Fibroblast of skin of abdomen (primary cell): ENCODE data around the gene INPP5A.
"Not testable (repeated sequence)": the region's sequence is repeated elsewhere in the genome, so short reads cannot be mapped to it uniquely, and the experiment has no call there.

Experiments
- DNase-seq: peaks from one replicate; pipeline ENCODE4 v3.0.0-alpha.2; 2013

The INPP5A gene

DNA sequence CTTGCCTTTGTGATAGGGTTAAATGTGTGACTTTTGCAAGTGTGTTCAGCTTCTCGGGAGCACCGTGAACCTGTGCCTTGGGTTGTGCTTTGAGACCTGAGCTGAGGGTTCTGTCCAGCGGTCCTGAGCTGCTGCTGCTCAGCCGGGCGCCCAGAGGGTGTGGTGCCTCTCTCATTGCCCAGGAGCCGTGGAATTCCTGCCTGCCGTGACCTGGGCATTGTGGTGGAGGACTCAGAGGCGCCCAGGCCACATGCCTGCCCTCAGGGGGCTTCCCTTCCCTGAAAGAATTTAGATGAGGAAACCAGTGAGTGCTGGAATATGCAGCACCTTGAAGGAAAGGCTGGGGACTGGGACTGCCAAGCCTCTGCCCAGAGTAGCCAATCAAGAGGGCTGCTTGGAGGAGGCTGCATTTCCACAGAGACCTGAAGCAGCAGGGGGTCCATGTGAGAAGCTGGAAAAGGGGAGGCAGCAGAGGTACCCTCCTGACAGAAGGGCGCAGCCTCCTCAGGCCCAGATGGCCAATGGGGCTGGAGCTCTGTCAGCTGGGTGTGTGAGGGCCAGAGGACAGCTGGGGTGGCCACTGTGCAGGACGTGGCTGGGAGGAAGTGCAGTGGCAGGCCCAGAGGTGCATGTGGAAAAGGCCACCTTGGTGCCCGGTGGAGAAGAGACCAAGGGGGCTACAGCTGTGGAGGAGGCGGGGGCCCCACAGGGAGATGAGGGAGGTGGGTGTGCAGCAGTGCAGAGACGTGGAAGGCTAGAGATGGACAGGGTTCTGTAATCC lies 141.0 kb downstream of the INPP5A start:
- DNase-seq = no peak

DNA sequence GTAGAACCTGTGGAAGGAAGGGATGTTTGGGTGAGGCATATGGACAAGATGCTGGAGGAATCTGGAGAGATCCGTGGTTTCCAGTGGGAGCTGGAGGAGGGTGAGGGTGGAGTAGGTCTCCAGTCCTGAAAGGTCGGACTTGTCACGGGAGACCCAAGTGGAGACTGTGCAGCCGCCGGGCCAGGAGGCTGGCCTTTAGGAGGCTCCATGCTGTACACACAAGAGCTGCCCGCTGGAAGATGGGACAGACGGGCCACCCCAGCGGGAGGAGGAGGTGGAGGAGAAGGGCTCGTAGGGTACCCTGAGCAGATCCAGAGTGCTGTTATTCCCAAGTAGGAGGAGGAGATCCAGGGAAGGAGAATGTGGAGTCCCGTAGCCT lies 141.6 kb downstream of the INPP5A start:
- no peak for DNase-seq

DNA sequence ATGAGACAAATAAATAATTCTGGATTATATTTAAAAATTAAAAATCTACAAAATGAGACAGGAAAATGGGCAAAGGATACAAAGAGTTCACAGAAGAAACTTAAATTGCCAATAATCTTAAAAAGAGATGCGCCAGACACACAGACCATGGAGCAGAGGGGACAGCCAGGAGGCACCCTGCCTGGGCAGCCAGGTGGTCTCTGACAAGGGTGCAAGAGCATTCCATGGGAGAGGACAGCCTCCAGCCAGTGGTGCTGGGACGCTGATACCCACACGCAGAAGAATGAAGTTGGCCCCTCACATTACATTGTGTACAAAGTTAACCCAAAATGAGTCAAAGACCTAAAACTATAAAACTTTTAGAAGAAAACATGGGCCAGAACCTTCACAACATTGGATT lies 142.1 kb downstream of the INPP5A start:
- no peak for DNase-seq

DNA sequence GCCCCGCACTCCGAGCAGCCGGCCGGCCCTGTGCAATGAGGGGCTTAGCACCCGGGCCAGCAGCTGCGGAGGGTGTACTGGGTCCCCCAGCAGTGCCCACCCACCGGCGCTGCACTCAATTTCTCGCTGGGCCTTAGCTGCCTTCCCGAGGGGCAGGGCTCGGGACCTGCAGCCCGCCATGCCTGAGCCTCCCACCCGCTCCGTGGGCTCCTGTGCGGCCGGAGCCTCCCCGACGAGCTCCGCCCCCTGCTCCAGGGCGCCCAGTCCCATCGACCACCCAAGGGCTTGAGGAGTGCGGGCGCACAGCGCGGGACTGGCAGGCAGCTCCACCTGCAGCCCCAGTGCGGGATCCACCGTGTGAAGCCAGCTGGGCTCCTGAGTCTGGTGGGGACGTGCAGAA lies 143.2 kb downstream of the INPP5A start:
- DNase-seq = not testable (repeated sequence)

DNA sequence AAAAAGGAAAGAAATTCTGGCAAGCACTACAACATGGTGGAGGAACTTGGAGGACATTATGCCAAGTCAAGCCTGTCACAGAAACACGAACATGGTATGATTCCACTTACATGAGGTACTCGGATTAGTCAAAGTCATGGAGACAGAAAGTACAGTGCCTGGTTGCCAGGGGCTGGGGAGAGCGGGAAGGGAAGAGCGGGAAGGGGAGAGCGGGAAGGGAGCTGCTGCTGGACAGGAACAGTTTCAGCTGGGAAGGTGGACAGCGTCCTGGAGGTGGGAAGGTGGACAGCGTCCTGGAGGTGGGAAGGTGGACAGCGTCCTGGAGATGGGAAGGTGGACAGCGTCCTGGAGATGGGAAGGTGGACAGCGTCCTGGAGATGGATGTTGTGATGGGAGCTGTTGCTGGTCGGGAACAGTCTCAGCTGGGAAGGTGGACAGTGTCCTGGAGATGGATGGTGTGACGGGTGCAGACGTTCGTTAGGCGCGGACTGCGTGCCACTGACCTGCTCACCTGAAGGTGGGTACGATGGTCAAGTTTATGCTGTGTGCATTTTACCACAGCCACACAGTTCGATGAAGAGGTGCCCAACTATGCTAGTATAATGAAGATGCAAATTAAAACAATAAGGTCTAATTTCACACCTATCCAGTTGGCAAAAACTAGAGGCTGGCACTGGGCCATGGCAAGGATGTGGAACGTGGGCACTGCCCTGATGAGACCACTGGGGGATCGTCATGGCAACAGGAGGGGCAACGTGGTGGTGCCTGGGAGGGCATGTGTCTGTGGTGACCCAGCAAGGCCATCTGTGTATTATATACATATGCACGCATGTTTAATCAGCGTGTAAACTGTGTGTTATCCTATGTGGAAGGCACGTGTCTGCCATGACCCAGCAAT lies 144.5 kb downstream of the INPP5A start:
- DNase-seq = no peak

DNA sequence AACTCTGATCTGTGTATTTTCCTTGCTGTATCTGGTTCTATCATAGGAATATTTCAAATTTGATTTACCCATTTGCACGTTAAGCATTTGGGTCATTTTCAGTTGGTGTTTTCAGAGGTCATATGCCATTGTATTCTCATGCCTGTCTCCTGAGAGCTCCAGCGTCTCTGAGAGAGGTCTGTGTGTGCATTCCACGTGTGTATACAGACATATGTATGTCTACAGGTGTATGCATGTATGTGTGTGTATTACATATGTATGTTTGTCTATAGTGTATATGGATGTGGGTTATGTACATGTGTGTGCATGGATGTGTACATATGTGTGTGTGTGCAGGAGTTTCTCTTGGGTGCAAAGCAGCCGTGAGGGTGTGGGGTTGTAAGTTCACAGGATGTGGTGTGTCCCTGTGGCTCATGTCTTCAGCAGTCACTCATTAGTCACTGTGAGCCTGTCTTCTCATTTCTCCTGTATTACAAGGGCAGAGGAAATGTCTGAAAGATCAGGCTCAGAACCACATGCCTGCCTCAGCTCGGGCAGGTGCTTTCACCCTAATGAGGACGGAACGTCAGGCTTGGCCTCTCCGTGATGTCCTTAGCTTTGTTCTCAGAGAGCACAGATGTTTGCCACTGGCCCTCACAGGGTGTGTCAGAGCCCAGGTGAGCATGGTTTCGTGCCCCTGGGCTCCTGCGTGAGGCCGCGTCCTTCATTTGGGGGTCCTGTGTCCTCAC lies 146.7 kb downstream of the INPP5A start:
- DNase-seq = peak; percentile 37

DNA sequence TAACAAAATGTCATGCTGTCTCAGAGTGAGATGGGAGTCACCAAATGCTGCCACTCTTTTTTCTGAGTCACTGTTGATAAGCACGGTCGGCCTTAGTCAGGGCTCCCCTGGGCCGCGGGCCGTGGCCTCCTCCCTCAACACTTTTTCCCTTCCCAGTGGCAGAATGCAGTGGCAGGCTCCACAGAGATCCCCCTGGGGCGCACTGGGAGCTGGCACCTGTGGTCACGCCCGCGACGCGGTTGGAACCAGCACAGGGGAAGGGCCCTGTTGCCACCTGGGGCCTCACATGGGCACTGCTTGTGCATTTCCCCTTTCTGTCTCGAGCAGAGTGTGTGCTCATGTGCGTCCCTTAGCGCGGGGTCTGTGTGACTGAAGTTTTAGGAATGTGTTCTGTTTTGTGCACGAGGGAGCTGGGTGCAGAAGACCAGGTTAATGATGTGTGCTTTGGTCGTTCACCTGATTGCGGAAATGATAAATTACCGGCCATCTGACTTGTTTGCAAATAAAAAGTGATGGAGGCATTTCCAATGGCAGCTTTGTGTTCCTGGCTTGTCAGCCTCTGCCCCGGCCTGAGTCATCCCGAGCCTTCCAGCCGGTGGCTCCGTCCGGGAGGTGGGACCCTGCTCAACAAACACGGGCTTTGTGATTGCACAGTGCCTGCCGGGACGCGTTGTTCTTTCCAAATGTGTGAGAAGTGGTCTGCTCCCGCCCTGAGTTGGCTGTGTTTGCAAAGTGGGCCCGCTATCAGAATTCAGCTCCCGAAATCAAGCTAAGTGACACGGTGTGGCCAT lies 147.7 kb downstream of the INPP5A start:
- no peak for DNase-seq

DNA sequence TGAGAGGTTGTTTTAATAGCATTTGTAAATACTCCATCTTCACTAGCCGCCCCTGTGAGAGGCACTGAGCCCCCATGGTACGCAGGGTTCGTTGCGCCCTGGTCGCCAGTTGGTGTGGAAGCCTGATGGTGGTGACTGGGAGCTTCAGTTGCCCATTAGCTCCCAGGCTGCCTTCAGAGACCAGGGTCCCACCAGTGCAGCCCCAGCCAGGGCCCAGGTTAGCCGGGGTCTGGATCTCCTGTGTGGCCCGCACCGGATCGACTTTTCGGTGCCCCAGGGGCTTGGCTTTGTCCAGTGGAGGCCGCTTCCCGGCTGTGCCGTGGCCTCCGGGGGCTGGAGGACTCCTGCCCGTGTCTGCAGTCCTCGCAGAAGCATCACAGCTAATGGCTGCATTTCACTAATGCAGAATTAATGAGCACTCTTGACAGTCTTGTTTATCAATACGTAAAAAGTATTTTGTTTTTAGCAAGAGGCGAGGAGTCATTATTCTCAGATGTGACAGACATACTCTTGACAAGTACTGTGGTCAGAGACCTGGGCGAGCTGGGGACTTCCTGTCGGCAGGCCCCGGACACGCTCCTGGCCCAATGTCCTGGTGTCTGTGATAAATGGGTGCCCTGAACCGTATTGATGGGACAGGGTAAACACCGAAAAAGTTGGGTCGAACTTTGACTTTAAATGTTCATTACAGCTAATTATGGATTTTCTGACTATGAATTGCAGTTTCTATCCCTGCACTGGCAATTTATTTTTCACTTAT lies 148.5 kb downstream of the INPP5A start:
- no peak for DNase-seq

DNA sequence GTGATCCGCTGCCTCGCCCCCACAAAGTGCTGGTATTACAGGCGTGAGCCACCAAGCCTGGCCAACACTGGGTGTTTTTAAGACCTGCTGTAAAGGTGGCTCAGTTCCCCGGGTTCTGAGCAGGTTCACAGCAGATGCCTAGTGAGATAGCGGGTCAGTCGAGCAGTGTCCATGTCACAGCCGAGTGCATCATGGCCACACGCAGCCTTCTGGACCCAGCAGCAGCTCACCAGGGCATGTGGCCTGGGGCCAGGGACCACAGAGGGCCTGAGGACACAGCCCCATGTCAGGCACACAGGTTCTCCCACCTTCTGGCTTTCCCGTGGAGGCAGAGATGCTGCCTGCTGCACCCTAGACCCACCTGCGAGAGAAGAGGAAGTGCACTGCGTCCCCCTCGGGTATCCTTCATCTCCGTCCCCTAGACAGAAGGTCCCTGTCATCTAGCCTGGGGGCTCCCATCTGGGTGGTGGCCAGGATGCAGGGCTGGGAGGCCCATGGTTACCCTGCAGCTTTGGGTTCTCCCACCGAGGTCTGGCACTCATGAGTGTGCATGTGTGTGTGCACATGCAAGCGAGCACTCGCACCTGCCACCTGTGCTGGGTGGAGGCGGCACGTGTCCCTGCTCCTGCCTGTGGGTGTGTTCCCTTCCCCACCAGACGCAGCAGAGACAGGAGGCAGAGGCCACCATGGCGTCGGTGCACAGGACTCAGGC lies 149.8 kb downstream of the INPP5A start:
- DNase-seq = no peak

DNA sequence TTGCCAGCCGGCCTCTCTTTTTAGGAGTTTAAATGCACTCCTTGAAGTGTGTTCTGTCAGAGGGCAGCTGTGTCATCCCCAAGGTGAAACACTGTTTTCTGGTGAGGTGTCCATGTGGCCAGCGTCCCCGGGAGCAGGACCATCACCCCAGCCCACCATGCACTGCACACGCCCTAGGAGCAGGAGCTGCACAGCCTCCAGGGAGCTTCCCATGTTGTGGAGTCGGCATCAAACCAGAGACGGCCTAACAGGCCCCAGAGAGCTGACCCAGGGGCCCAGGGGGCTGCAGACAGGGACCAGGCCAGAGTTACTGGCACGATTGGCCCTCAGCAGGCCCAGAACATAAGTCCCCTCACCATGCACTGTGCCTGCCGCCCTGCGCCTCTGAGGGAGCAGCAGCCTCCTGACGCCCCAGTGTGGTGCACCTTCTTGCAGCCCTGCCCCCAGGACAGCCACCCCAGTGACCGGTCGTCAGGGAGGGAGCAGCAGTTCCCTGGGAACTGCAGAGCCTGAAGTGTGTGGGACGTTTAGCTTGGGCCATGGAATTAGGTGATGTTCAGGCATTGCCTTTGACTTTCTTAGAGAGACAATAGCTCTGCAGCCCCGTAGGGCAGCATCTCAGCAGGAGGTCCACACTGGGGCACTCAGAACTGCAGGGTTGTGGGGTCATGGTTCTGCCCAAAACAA lies 150.4 kb downstream of the INPP5A start:
- no peak for DNase-seq

DNA sequence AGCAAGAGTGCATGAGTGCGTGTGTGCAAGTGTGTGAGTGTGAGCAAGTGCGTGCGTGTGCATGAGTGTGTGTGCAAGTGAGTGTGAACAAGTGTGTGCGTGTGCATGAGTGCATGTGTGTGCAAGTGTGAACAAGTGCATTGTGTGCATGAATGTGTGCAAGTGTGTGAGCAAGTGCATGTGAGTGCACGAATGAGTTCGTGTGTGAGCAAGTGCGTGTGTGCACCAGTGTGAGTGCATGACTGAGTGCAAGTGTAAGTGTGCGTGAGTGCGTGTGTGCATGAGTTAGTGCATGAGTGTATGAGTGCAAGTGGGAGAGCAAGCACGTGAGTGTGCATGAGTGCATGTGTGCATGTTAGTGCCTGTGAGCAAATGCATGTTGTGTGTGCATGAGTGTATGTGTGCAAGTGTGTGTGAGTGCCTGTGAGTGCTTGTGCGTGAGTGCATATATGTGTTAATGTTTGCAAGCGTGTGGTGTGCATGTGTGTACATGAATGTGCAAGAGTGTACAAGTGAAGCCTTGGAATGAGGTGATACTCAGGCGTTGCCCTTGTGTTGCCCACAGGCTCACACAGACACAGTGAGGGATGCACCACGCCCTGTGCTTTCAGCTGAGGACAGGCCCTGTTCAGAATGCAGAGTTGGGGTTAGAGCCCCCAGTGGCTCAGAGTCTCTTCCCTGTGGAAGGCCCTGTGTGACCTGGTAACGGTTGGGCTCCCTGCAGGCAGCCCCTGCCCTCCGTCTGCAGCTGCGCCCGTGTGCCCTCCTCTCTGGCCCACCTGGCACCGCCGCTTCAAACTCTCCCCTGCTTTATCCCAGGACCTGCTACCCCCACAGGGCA lies 151.2 kb downstream of the INPP5A start:
- DNase-seq = no peak

DNA sequence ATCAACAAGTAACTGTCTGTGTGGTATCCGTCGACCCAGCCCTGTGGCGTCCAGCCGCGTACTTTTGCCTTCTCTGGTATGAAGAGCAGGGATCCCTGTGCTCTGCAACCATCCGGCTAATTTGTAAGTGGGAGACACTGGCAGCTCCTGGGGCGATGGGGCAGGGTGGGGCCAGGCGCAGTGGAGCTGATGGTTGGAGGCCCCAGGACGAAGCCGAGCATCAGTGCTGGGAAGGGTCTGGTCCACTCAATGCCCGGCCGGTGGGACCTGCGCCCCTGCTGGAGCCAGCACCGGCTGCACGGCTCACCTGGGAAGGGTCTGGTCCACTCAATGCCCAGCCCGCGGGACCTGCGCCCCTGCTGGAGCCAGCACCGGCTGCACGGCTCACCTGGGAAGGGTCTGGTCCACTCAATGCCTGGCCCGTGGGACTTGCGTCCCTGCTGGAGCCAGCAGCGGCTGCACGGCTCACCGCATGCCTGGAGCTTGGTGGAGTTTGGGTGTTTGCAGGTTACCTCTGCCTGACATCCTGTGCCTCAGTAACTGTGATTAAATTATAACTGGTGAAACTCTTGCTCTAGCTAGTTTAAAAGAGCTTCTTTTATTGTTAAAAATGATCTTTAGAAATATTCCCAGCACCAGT lies 152.3 kb downstream of the INPP5A start:
- no peak for DNase-seq

DNA sequence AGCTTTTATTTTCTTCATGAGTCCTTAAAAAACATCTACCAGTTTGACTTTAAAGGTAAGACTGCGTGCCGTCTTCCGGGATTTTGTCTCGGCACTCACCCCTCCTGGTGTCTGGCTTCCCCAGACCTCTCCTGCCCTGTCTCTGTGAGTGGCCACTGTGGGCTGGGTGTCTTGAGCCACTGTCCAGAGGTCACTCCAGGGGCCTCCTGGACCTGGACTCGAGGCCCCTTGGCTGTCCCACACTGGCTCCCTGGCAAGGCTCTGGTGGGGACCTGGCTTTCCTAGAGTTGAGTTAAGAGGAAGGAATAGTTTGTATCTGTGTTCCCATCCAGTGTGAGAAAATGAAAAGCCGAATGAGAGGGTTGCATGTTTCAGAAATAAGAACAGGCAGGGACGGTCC lies 152.8 kb downstream of the INPP5A start:
- DNase-seq = no peak

DNA sequence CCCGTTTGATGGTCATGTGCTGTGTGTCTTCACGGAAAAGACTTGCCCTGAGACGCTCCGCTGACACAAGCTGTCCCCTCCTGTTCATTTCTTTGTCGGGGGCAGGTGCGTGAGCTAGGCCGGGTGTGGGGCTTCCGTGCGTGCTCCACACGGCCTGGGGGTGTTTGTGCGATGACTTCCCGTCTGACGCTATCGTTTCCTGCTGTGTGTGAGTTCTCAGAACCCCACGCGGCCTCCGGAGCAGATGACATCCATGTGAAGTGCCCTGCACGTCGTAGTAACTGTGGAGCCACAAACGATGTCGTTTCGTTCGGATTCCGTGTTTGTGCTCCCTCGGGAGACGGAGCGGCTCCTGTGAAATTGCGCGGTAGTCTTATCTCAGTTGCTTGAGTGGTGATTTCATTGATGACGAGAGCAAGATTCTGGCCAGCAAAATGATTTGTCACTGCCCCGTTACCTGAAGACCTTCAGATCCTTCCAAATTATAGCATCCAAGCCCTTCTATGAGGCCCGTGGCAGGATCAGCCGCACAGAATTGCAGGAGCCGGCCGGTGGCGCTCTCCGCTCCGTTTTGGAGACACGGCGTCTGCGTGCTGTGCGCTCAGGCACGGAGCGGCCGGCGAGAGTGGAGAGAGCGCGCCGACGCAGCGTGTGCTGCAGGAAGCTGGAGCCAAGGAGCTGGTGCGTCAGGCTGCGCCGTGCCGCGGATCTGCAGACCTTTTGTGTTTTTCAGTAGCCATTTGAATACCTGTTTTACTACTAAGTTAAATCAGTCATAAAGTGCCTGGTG lies 153.4 kb downstream of the INPP5A start:
- DNase-seq = no peak

DNA sequence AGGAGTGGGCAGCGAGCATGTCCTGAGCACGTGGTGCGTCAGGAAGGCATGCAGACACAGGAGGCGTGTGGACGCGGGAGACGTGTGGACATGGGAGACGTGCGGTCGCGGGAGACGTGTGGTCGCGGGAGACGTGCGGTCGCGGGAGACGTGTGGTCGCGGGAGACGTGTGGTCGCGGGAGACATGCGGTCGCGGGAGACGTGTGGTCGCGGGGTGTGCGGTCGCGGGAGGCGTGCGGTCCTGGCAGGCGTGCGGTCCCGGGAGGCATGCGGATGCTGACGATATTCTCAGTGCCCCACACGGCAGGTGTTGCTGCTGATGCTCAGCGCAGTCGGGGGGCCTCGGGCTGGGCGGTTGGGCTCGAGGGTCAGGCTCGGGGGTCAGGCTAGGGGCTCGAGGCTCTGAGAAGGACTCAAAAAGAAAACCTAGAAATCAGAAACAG lies 154.1 kb downstream of the INPP5A start:
- no peak for DNase-seq

DNA sequence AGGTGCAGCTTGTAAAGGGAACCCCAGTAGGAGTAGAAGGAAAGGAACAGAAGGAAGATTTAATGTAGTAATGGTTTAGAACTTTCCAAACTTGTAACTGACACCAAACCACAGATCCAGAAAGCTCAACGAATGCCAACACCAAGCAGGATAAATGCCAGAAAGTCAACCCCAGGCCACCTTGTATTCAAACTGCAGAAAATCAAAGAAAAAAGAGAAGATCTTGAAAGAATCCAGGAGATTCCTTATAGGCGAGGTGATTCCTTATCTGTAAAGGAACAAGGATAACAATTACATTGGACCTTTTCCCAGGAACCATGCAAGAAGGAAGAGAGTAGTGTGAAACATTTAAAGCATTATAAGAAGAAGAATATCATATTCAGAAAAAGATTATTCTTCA lies 154.7 kb downstream of the INPP5A start:
- DNase-seq = no peak

DNA sequence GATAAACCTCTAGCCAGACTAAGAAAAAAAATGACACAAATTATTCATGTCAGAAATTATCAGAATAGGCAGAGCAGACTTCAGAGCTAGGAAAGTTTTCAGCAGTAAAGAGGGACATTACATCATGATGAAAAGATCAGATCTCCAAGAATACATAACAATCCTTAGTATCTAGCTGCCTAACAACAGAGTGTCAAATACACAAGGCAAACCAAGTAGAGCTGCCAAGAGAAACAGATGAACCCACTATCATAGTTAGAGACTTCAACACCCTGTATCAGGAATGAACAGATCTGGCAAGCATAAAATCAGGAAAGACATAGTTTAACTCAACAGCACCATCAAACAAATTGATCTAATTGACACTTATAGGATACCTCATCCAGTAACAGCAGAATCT lies 156.1 kb downstream of the INPP5A start:
- no peak for DNase-seq

DNA sequence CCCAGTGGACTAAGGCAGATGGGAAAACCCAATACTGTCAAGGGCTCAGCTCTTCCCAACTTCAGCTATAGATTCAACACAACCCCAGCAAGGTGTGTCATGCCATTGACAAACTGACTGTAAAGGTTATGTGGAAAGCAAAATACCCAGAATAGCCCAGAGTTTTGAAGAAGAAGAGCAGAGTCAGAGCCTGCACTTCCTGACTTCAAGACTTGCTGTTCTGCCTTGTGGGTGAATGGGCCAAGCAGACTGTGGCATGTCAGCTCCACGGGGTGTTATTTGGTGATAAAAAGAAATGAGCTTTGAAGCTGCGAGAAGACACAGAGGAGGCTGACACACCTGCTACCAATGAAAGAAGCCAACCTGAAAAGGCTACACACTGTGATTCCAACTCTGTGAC lies 158.6 kb downstream of the INPP5A start:
- DNase-seq = no peak
